ENCODE results near the gene SUPT5H. TPM values are rescaled to one million over a fixed set of nuclear protein-coding genes. Genes with fewer than 3 reads are reported as not detected.
A peak's percentile ranks its signal among the peaks of the same experiment; 100 is the strongest.

The SUPT5H gene
- total RNA-seq, 1 donor from 2014 or later: 142 TPM

GRCh38 chr19:39432677-39433025 is 12.7 kb upstream of the SUPT5H start:
- H3K36me3 ChIP-seq: peaks cover 25 to 40% of the 10 kb centered on the region in 2 donors
- TF ChIP-seq CTCF (IDR thresholded peaks at IDR 0.05): no peak
- no peak overlapping the region for H3K27ac ChIP-seq
- H3K4me1 ChIP-seq: peaks cover 16 to 43% of the 10 kb centered on the region in 2 donors
- H3K9me3 ChIP-seq: no peaks in the 10 kb centered on the region
- no peak for DNase-seq (ENCODE audit: low spot score in 2 of 2)
- intact Hi-C loops (cut with DNase I): no loop called here
- no peaks in the 10 kb centered on the region for H3K27me3 ChIP-seq
- H3K4me3 ChIP-seq: no peak overlapping the region

GRCh38 chr19:39433480-39434079 is 11.8 kb upstream of the SUPT5H start:
- intact Hi-C loops (cut with DNase I): no loop called here
- no peak overlapping the region for H3K27ac ChIP-seq
- H3K36me3 ChIP-seq: peaks cover 25 to 40% of the 10 kb centered on the region in 2 donors
- H3K27me3 ChIP-seq: no peaks in the 10 kb centered on the region
- no peak for TF ChIP-seq CTCF (IDR thresholded peaks at IDR 0.05)
- H3K4me3 ChIP-seq: peak overlapping the region in 1 of 2 donors; percentile 82
- peaks cover 12 to 36% of the 10 kb centered on the region in 2 donors for H3K4me1 ChIP-seq
- no peak for DNase-seq (ENCODE audit: low spot score in 2 of 2)
- no peaks in the 10 kb centered on the region for H3K9me3 ChIP-seq

GRCh38 chr19:39434123-39435076 is 11.0 kb upstream of the SUPT5H start:
- Histone ChIP-seq H3K9me3 (no peaks in the 10 kb centered on the region), H3K36me3 (peaks cover 25 to 40% of the 10 kb centered on the region in 2 donors), H3K27ac (peak overlapping the region; percentile 72 to 74), H3K4me1 (peaks cover 10 to 28% of the 10 kb centered on the region in 2 donors), H3K27me3 (no peaks in the 10 kb centered on the region), H3K4me3 (peak overlapping the region; percentile 72 to 82)
- no peak for TF ChIP-seq CTCF (IDR thresholded peaks at IDR 0.05)
- intact Hi-C loops (cut with DNase I): no loop called here
- no peak for DNase-seq (ENCODE audit: low spot score in 2 of 2)

- no peak for TF ChIP-seq CTCF (IDR thresholded peaks at IDR 0.05)
- H3K4me1 ChIP-seq: peaks cover 10 to 23% of the 10 kb centered on the region in 2 donors
- intact Hi-C loops (cut with DNase I): loop anchor here (1.0 to 2.0 kb wide), 5 partner anchors 10 to 93 kb away; partner anchors contain the start of genes MED29, PAF1, PLEKHG2 and SAMD4B
- peak within 1 kb of the TSS; percentile 72 to 85 for H3K27ac ChIP-seq
- H3K27me3 ChIP-seq: no peaks in the 10 kb centered on the region
- H3K9me3 ChIP-seq: no peaks in the 10 kb centered on the region
- H3K36me3 ChIP-seq: peaks cover 25 to 40% of the 10 kb centered on the region in 2 donors
- DNase-seq (ENCODE audit: low spot score in 2 of 2): peak; percentile 92 to 99
- H3K4me3 ChIP-seq: peak within 1 kb of the TSS; percentile 72 to 82
These were observed 9.7 kb upstream of the SUPT5H start, which contains the start of gene RPS16 for GRCh38 chr19:39435499-39436349. RPS16 (minus strand) TSS chr19:39435949; CDS start chr19:39435895, 54 bp downstream.

- Histone ChIP-seq H3K4me3 (peak overlapping the region; percentile 72 to 82), H3K9me3 (no peaks in the 10 kb centered on the region), H3K27ac (peak overlapping the region; percentile 72 to 85), H3K36me3 (peaks cover 25 to 35% of the 10 kb centered on the region in 2 donors), H3K4me1 (peaks cover 10 to 23% of the 10 kb centered on the region in 2 donors), H3K27me3 (no peaks in the 10 kb centered on the region)
- intact Hi-C loops (cut with DNase I): loop anchor here (1.0 to 2.0 kb wide), 5 partner anchors 9 to 94 kb away; partner anchors contain the start of genes MED29, PAF1, PLEKHG2 and SAMD4B
- TF ChIP-seq CTCF (IDR thresholded peaks at IDR 0.05): no peak
- no peak for DNase-seq (ENCODE audit: low spot score in 2 of 2)
These were observed 9.0 kb upstream of the SUPT5H start for GRCh38 chr19:39436350-39436716.
